KMS-11 (cell line): Measurements from ENCODE around the gene FOXO6.

Source experiments
- H2AFZ ChIP-seq: fragments of 200-600 bp; sonication (generic); 2 replicates; pipeline ENCODE4 v1.6.1; 2016; ENCODE audit warnings: antibody characterized with exemption, mixed run types, low read depth
- H3K27ac ChIP-seq: fragments of 200-600 bp; sonication (generic); 2 replicates; pipeline ENCODE4 v1.6.1; 2016; ENCODE audit warnings: mild to moderate bottlenecking, mixed run types
- H3K27me3 ChIP-seq: fragments of 200-600 bp; sonication (generic); 2 replicates; pipeline ENCODE4 v1.6.1; 2017; ENCODE audit warnings: mild to moderate bottlenecking, low read depth, mixed run types, moderate library complexity; ENCODE audit not compliant: insufficient read depth
- H3K36me3 ChIP-seq: fragments of 200-600 bp; sonication (generic); 2 replicates; pipeline ENCODE4 v1.6.1; 2017; ENCODE audit warnings: mild to moderate bottlenecking, mixed run types; ENCODE audit not compliant: insufficient read depth
- H3K4me1 ChIP-seq: fragments of 200-600 bp; sonication (generic); 2 replicates; pipeline ENCODE4 v1.6.1; 2016; ENCODE audit warnings: mild to moderate bottlenecking, low read depth, mixed run types; ENCODE audit not compliant: poor library complexity, severe bottlenecking
- H3K4me2 ChIP-seq: fragments of 200-600 bp; sonication (generic); 2 replicates; pipeline ENCODE4 v1.7.0; 2016; ENCODE audit warnings: mild to moderate bottlenecking, mixed run types
- H3K4me3 ChIP-seq: fragments of 200-600 bp; sonication (generic); IDR thresholded peaks from 2 replicates; pipeline ENCODE4 v1.6.1; 2017; ENCODE audit warnings: low read depth, low read length, mixed read lengths; ENCODE audit not compliant: insufficient read depth
- H3K79me2 ChIP-seq: fragments of 200-600 bp; sonication (generic); 2 replicates; pipeline ENCODE4 v1.6.1; 2016; ENCODE audit warnings: low read depth, mixed run types; ENCODE audit not compliant: insufficient read depth
- H3K9ac ChIP-seq: fragments of 200-600 bp; sonication (generic); 2 replicates; pipeline ENCODE4 v1.6.1; 2016; ENCODE audit warnings: mild to moderate bottlenecking, mixed run types
- H4K20me1 ChIP-seq: fragments of 200-600 bp; sonication (generic); 2 replicates; pipeline ENCODE4 v1.6.1; 2016; ENCODE audit warnings: mild to moderate bottlenecking, mixed run types; ENCODE audit not compliant: insufficient read depth
- CTCF ChIP-seq: fragments of 200-600 bp; sonication (generic); conservative IDR thresholded peaks from 2 replicates; pipeline ENCODE4 v1.6.1; 2017; ENCODE audit warnings: low read depth, mild to moderate bottlenecking, antibody characterized with exemption, low read length, moderate library complexity, mixed read lengths

Gene FOXO6

GRCh38 chr1:41363591-41364320 lies 2.5 kb downstream of the FOXO6 start:
- H4K20me1 ChIP-seq: no peaks in the 10 kb centered on the region
- H3K27me3 ChIP-seq: no peaks in the 10 kb centered on the region
- H3K79me2 ChIP-seq: peaks cover 15% of the 10 kb centered on the region; the same call in 1 of the 2 replicates
- no peak overlapping the region for H3K9ac ChIP-seq
- H3K36me3 ChIP-seq: no peaks in the 10 kb centered on the region
- H3K4me3 ChIP-seq: no peak overlapping the region
- H2AFZ ChIP-seq: no peak overlapping the region
- H3K4me2 ChIP-seq: peak overlapping the region; percentile 88
- peaks cover 73% of the 10 kb centered on the region for H3K4me1 ChIP-seq
- H3K27ac ChIP-seq: no peak overlapping the region
- TF ChIP-seq CTCF: no peak

GRCh38 chr1:41364442-41365319 lies 3.4 kb downstream of the FOXO6 start:
- Histone ChIP-seq H3K79me2 (peaks cover 15% of the 10 kb centered on the region; the same call in 1 of the 2 replicates), H3K9ac (no peak overlapping the region), H2AFZ (no peak overlapping the region), H3K27ac (no peak overlapping the region), H3K4me2 (peak overlapping the region; percentile 61; the same call in 1 of the 2 replicates), H3K27me3 (no peaks in the 10 kb centered on the region), H3K4me3 (no peak overlapping the region), H3K36me3 (no peaks in the 10 kb centered on the region), H4K20me1 (no peaks in the 10 kb centered on the region), H3K4me1 (peaks cover 73% of the 10 kb centered on the region)
- TF ChIP-seq CTCF: no peak

- H4K20me1 ChIP-seq: no peaks in the 10 kb centered on the region
- peaks cover 15% of the 10 kb centered on the region; the same call in 1 of the 2 replicates for H3K79me2 ChIP-seq
- TF ChIP-seq CTCF: no peak
- H3K27ac ChIP-seq: peak overlapping the region; percentile 62; the same call in 1 of the 2 replicates
- H3K36me3 ChIP-seq: no peaks in the 10 kb centered on the region
- no peaks in the 10 kb centered on the region for H3K27me3 ChIP-seq
- H3K9ac ChIP-seq: no peak overlapping the region
- no peak overlapping the region for H2AFZ ChIP-seq
- peak overlapping the region; percentile 61; the same call in 1 of the 2 replicates for H3K4me2 ChIP-seq
- peaks cover 71% of the 10 kb centered on the region for H3K4me1 ChIP-seq
- no peak overlapping the region for H3K4me3 ChIP-seq
Observed at GRCh38 chr1:41365320-41365633, 4.0 kb downstream of the FOXO6 start.

- Histone ChIP-seq H3K4me2 (peak overlapping the region; percentile 61), H3K4me3 (no peak overlapping the region), H3K36me3 (no peaks in the 10 kb centered on the region), H4K20me1 (no peaks in the 10 kb centered on the region), H3K27me3 (no peaks in the 10 kb centered on the region), H2AFZ (peak overlapping the region; percentile 61), H3K4me1 (peaks cover 73% of the 10 kb centered on the region), H3K79me2 (peaks cover 16% of the 10 kb centered on the region; the same call in 1 of the 2 replicates), H3K9ac (peak overlapping the region; percentile 91), H3K27ac (peak overlapping the region; percentile 62)
- no peak for TF ChIP-seq CTCF
Observed at GRCh38 chr1:41365772-41366454, 4.7 kb downstream of the FOXO6 start.
